Heart right ventricle (tissue), 16 donors: ENCODE data around the gene MRPS12. TPM values are rescaled to one million over a fixed set of nuclear protein-coding genes. Genes with fewer than 3 reads are reported as not detected.

ENCODE experiments used
- ATAC-seq, 8 donors: fragments of 200-7000 bp; cut with Tn5 transposase; one replicate each; pipeline ENCODE4 v1.9.1; 2020; ENCODE audit warnings: mild to moderate bottlenecking in 8 of 8, moderate library complexity in 8 of 8, moderate number of reproducible peaks in 1 of 8
- DNase-seq, 2 donors: peaks; one replicate each; pipeline ENCODE4 v3.0.0-alpha.2; 2020
- H3K27ac ChIP-seq, 10 donors: fragments of 200-600 bp; sonication (generic) in 2 of 10; one replicate each; pipeline versions ENCODE4 v1.5.0 to v1.8.0; 2020 to 2022; ENCODE audit warnings: mild to moderate bottlenecking in 3 of 10
- H3K27me3 ChIP-seq, 7 donors: fragments of 200-600 bp; one replicate each; pipeline ENCODE4 v1.8.0; 2021 to 2022; ENCODE audit warnings: mild to moderate bottlenecking in 2 of 7
- H3K36me3 ChIP-seq, 9 donors: fragments of 200-600 bp; sonication (generic) in 1 of 9; one replicate each; pipeline versions ENCODE4 v1.5.0 to v1.8.0; 2020 to 2022; ENCODE audit warnings: mild to moderate bottlenecking in 2 of 9
- H3K4me1 ChIP-seq, 9 donors: fragments of 200-600 bp; sonication (generic) in 1 of 9; one replicate each; pipeline versions ENCODE4 v1.5.0 to v1.8.0; 2020 to 2022; ENCODE audit warnings: mild to moderate bottlenecking in 4 of 9
- H3K4me3 ChIP-seq, 10 donors: fragments of 200-600 bp; sonication (generic) in 2 of 10; one replicate each; pipeline versions ENCODE4 v1.5.0 to v1.8.0; 2020 to 2022; ENCODE audit warnings: mild to moderate bottlenecking in 7 of 10, moderate library complexity in 2 of 10
- H3K9me3 ChIP-seq, 11 donors: fragments of 200-600 bp in 10 of 11; sonication (generic) in 2 of 11; one replicate each; pipeline versions ENCODE4 v1.5.0 to v1.8.0; 2013 to 2022; ENCODE audit warnings: mild to moderate bottlenecking in 2 of 11, control low read depth in 1 of 11, moderate library complexity in 1 of 11
- CTCF ChIP-seq, 9 donors: fragments of 200-600 bp; sonication (generic) in 2 of 9; IDR thresholded peaks; one replicate each; pipeline versions ENCODE4 v1.5.0 to v1.8.0; 2021 to 2022; ENCODE audit warnings: antibody characterized with exemption in 9 of 9, mild to moderate bottlenecking in 5 of 9, moderate library complexity in 1 of 9
- WGBS, 2 donors: extraction: QIAGEN DNeasy Blood & Tissue Kit; methylation state at CpG; one replicate each; pipeline ENCODE4 v1.1.7; 2013; ENCODE audit warnings: inconsistent platforms in 1 of 2; 5-methylcytosine and 5-hydroxymethylcytosine counted together
- intact Hi-C, 10 donors: fragments of 100-400 bp; cut with DNase I; formaldehyde crosslinking; loops; one replicate each; pipeline versions ENCODE4 v1.11.1 to v1.14.2; 2022
- polyA plus RNA-seq, 2 donors: library from polyadenylated mRNA; stranded (reverse); fragments of 200-250 nt; gene quantifications; one replicate each; pipeline ENCODE4 v1.2.3, GENCODE V29; 2013
- total RNA-seq, 10 donors: library from RNA; stranded (reverse); fragmentation: NEBNext Ultra II Directional in 3 of 10; extraction: Animal tissue kit (Norgen Biotek cat#: 25700) in 3 of 10; gene quantifications; one replicate each; pipeline versions ENCODE4 v1.2.1 to v1.2.4, GENCODE V29; 2021 to 2023
- donor health status: Arrhythmogenic right ventricular cardiomyopathy.
- donor health status: ischemic (EF 13 %, LVEDD 7.1; RV severe dilation, severe dysfunction).
- donor health status: healthy with polysubstance abuse.
- donor health status: DM: no; HTN: yes; CAD: no.
- donor health status: DM: no; HTN: no; CAD: no.
- donor health status: ischemic (EF 25% LVEDD 6.9; RV normal size, moderate dysfunction).
- donor health status: ischemic (EF 25% LVEDD 5.7; RV mildly dilated, moderate dysfunction).
- donor health status: healthy.
- donor health status: DM: yes; HTN: yes; CAD: no.
- donor health status: Ischemic cardiomyopathy.
- donor health status: ischemic (EF 35%, LVEDD 5.7; RV mildly dilated, moderate dysfunction).
- donor health status: nonischemic (EF 11% LVEDD 7.7; RV severe dilation, severe dysfunction).
- donor health status: DM: yes; HTN: yes; CAD: no.
- donor health status: PGD.
- donor health status: ischemic (EF 29% LVEDD 5.4; RV normal size, mild dysfunction).
- donor health status: nonischemic (EF 23%, LVEDD 6.1; RV moderate dilation, normal function).

Gene MRPS12
- total and polyA plus RNA-seq, 12 donors = 39.7 to 122 (median 54.1) TPM

GRCh38 chr19:38945562-38946228 lies 15.0 kb downstream of the MRPS12 start:
- intact Hi-C loops = no loop called here
- Histone ChIP-seq H3K36me3 (peaks cover 0 to 4% (median 0%) of the 10 kb centered on the region in 9 donors), H3K27ac (no peak overlapping the region), H3K9me3 (no peaks in the 10 kb centered on the region), H3K27me3 (peaks cover 0 to 15% (median 4%) of the 10 kb centered on the region in 7 donors), H3K4me3 (no peak overlapping the region), H3K4me1 (peaks cover 0 to 12% (median 8%) of the 10 kb centered on the region in 9 donors)
- WGBS, 2 donors = 91 to 94% methylated on average over 3 of the region's 3 CpGs
- no peak for ATAC-seq
- no peak for TF ChIP-seq CTCF (IDR thresholded peaks at IDR 0.05)
- DNase-seq = no peak

- H3K4me3 ChIP-seq = no peak overlapping the region
- no peak overlapping the region for H3K27ac ChIP-seq
- H3K27me3 ChIP-seq = peaks cover 0 to 22% (median 4%) of the 10 kb centered on the region in 7 donors
- DNase-seq (no peak), ATAC-seq (no peak)
- no peak for TF ChIP-seq CTCF (IDR thresholded peaks at IDR 0.05)
- peaks cover 0 to 12% (median 8%) of the 10 kb centered on the region in 9 donors for H3K4me1 ChIP-seq
- no peaks in the 10 kb centered on the region for H3K9me3 ChIP-seq
- peaks cover 0 to 4% (median 0%) of the 10 kb centered on the region in 9 donors for H3K36me3 ChIP-seq
- 89% methylated on average over 11 of the region's 11 CpGs for WGBS, 2 donors
- intact Hi-C loops = no loop called here
These were observed 15.7 kb downstream of the MRPS12 start for GRCh38 chr19:38946229-38947010.

GRCh38 chr19:38949580-38950367 lies 19.0 kb downstream of the MRPS12 start:
- WGBS, 2 donors = 5 to 8% methylated on average over 72 of the region's 72 CpGs
- Histone ChIP-seq H3K36me3 (peaks cover 0 to 4% (median 0%) of the 10 kb centered on the region in 9 donors), H3K27ac (no peak overlapping the region), H3K9me3 (no peaks in the 10 kb centered on the region), H3K4me1 (peaks cover 0 to 12% (median 8%) of the 10 kb centered on the region in 9 donors), H3K27me3 (peaks cover 0 to 22% (median 4%) of the 10 kb centered on the region in 7 donors), H3K4me3 (peak overlapping the region in 9 of 10 donors; percentile 16 to 51 (median 46))
- intact Hi-C loops = loop anchor here in 7 of 10 donors (5.0 to 10.0 kb wide), 4 partner anchors 375 to 435 kb away; partner anchors contain the start of gene LRFN1 (in 1 of the 7)
- peak; percentile 87 to 88 for DNase-seq
- ATAC-seq = peak; percentile 89 to 97 (median 95)
- TF ChIP-seq CTCF (IDR thresholded peaks at IDR 0.05) = no peak

- intact Hi-C loops = loop anchor here in 7 of 10 donors (5.0 to 10.0 kb wide), 4 partner anchors 374 to 436 kb away; partner anchors contain the start of gene LRFN1 (in 1 of the 7)
These were observed 20.4 kb downstream of the MRPS12 start for GRCh38 chr19:38951187-38951586.

More at GRCh38 chr19:38951187-38951586, 20.4 kb downstream of the MRPS12 start:
- ATAC-seq (no peak), DNase-seq (no peak)
- H3K4me3 ChIP-seq = no peak overlapping the region
- TF ChIP-seq CTCF (IDR thresholded peaks at IDR 0.05) = no peak
- H3K27ac ChIP-seq = no peak overlapping the region
- H3K4me1 ChIP-seq = peaks cover 0 to 12% (median 8%) of the 10 kb centered on the region in 9 donors
- 67 to 81% methylated on average over 3 of the region's 3 CpGs for WGBS, 2 donors
- peaks cover 0 to 22% (median 4%) of the 10 kb centered on the region in 7 donors for H3K27me3 ChIP-seq
- no peaks in the 10 kb centered on the region for H3K9me3 ChIP-seq
- H3K36me3 ChIP-seq = no peaks in the 10 kb centered on the region
